ENCODE data around the gene FHOD3.

The FHOD3 gene

DNA sequence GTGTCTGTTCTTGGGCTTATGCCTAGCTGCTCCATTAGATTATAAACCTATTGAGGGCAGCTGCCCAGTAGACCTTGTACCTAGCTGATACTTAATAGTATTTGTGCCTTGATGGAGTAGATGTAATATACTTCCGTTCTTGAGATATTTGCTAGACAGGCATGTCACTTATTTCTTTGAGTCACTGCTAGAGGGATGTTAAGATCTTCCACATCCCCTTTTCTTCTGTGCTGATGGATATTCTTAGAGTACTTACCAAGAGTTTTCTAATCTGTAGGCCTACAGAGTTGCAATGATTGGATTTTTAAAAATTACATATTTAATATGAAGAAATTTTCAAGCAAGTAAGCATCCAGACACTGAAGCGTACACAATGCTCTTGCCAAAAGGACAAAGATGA is 304.6 kb downstream of the FHOD3 start:
- no peaks in the 10 kb centered on the region for H3K36me3 ChIP-seq (ENCODE audit: insufficient read depth, low read length)

DNA sequence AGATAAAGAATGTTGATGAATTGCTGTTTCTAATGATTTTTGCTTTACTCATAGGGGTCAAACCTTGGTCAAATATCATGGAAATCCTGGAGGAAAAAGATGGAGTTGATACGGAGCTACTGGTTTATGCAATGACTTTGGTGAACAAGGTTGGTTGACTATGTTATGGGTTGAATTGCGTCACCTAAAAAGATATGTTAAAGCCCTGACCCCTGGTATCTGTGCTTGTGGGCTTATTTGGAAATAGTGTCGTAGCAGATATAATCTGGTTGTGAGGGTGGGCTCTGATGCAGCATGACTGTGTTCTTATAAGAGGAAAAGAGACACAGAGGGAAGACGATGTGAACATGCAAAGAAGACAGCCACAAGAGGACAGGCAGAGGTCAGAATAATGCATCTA is 305.1 kb downstream of the FHOD3 start:
- Histone ChIP-seq H4K20me1 (ENCODE audit: insufficient read depth, low read length, poor library complexity, severe bottlenecking) (no peaks in the 10 kb centered on the region), H3K4me1 (ENCODE audit: insufficient read depth, low read length, poor library complexity, severe bottlenecking) (peaks cover 3% of the 10 kb centered on the region), H2AFZ (ENCODE audit: low read length) (no peak overlapping the region), H3K9ac (ENCODE audit: low read depth, low read length, poor library complexity, severe bottlenecking) (no peak overlapping the region), H3K9me3 (ENCODE audit: insufficient read depth, low read depth, low read length) (no peaks in the 10 kb centered on the region), H3K4me3 (ENCODE audit: low read length, poor library complexity, severe bottlenecking) (no peak overlapping the region), H3F3A (ENCODE audit: low read depth) (no peaks in the 10 kb centered on the region), H3K79me2 (ENCODE audit: insufficient read depth, low read length) (no peaks in the 10 kb centered on the region), H3K9me2 (replicated peaks; ENCODE audit: low read depth, low read length) (no peaks in the 10 kb centered on the region), H3K36me3 (ENCODE audit: insufficient read depth, low read length) (no peaks in the 10 kb centered on the region), H3K4me2 (ENCODE audit: low read depth, low read length, poor library complexity, severe bottlenecking) (no peak overlapping the region), H3K27me3 (ENCODE audit: insufficient read depth, low read length, poor library complexity, severe bottlenecking) (no peaks in the 10 kb centered on the region)
- no peak for TF ChIP-seq EZH2phosphoT487 (IDR thresholded peaks at IDR 0.05; ENCODE audit: borderline replicate concordance)
- TF ChIP-seq, protein P1, sequence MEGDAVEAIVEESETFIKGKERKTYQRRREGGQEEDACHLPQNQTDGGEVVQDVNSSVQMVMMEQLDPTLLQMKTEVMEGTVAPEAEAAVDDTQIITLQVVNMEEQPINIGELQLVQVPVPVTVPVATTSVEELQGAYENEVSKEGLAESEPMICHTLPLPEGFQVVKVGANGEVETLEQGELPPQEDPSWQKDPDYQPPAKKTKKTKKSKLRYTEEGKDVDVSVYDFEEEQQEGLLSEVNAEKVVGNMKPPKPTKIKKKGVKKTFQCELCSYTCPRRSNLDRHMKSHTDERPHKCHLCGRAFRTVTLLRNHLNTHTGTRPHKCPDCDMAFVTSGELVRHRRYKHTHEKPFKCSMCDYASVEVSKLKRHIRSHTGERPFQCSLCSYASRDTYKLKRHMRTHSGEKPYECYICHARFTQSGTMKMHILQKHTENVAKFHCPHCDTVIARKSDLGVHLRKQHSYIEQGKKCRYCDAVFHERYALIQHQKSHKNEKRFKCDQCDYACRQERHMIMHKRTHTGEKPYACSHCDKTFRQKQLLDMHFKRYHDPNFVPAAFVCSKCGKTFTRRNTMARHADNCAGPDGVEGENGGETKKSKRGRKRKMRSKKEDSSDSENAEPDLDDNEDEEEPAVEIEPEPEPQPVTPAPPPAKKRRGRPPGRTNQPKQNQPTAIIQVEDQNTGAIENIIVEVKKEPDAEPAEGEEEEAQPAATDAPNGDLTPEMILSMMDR (conservative IDR thresholded peaks at IDR 0.05; ENCODE audit: low read length), result no peak

More for the DNA sequence above, 304.6 kb downstream of the FHOD3 start:
- H2AFZ ChIP-seq (ENCODE audit: low read length), result no peak overlapping the region
- no peaks in the 10 kb centered on the region for H3F3A ChIP-seq (ENCODE audit: low read depth)
- H3K9me3 ChIP-seq (ENCODE audit: insufficient read depth, low read depth, low read length), result no peaks in the 10 kb centered on the region
- H3K27me3 ChIP-seq (ENCODE audit: insufficient read depth, low read length, poor library complexity, severe bottlenecking), result no peaks in the 10 kb centered on the region
- no peak overlapping the region for H3K4me3 ChIP-seq (ENCODE audit: low read length, poor library complexity, severe bottlenecking)
- H3K9ac ChIP-seq (ENCODE audit: low read depth, low read length, poor library complexity, severe bottlenecking), result no peak overlapping the region
- H3K4me2 ChIP-seq (ENCODE audit: low read depth, low read length, poor library complexity, severe bottlenecking), result no peak overlapping the region
- H4K20me1 ChIP-seq (ENCODE audit: insufficient read depth, low read length, poor library complexity, severe bottlenecking), result no peaks in the 10 kb centered on the region
- TF ChIP-seq EZH2phosphoT487 (IDR thresholded peaks at IDR 0.05; ENCODE audit: borderline replicate concordance), result no peak
- TF ChIP-seq, protein P1 (conservative IDR thresholded peaks at IDR 0.05; ENCODE audit: low read length), result no peak
- H3K79me2 ChIP-seq (ENCODE audit: insufficient read depth, low read length), result no peaks in the 10 kb centered on the region
- H3K4me1 ChIP-seq (ENCODE audit: insufficient read depth, low read length, poor library complexity, severe bottlenecking), result peaks cover 3% of the 10 kb centered on the region
- H3K9me2 ChIP-seq (replicated peaks; ENCODE audit: low read depth, low read length), result no peaks in the 10 kb centered on the region

DNA sequence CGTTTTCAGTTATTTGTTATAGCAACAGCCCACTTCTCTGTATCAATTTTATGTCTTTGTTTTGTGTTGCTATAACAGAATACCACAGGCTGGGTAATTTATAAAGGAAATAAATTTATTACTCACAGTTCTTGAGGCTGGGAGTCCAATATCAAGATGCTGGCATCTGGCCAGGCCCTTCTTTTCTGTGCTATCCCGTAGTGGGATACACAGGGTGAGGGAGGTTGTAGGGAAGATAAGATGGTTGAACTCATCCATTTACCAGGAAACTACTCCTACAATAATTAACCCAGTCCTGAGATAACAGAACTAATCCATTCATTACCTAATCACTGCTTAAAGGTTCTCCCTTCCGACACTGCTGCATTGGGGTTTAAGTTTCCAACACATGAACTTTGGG is 310.6 kb downstream of the FHOD3 start:
- H2AFZ ChIP-seq (ENCODE audit: low read length), result no peak overlapping the region
- no peaks in the 10 kb centered on the region for H3K36me3 ChIP-seq (ENCODE audit: insufficient read depth, low read length)
- no peak overlapping the region for H3K4me3 ChIP-seq (ENCODE audit: low read length, poor library complexity, severe bottlenecking)
- TF ChIP-seq EZH2phosphoT487 (IDR thresholded peaks at IDR 0.05; ENCODE audit: borderline replicate concordance), result no peak
- TF ChIP-seq, protein P1 (conservative IDR thresholded peaks at IDR 0.05; ENCODE audit: low read length), result no peak
- H3K9me3 ChIP-seq (ENCODE audit: insufficient read depth, low read depth, low read length), result no peaks in the 10 kb centered on the region
- H3F3A ChIP-seq (ENCODE audit: low read depth), result no peaks in the 10 kb centered on the region
- H3K4me2 ChIP-seq (ENCODE audit: low read depth, low read length, poor library complexity, severe bottlenecking), result no peak overlapping the region
- H3K79me2 ChIP-seq (ENCODE audit: insufficient read depth, low read length), result no peaks in the 10 kb centered on the region
- no peak overlapping the region for H3K9ac ChIP-seq (ENCODE audit: low read depth, low read length, poor library complexity, severe bottlenecking)
- H3K4me1 ChIP-seq (ENCODE audit: insufficient read depth, low read length, poor library complexity, severe bottlenecking), result no peaks in the 10 kb centered on the region
- no peaks in the 10 kb centered on the region for H3K27me3 ChIP-seq (ENCODE audit: insufficient read depth, low read length, poor library complexity, severe bottlenecking)
- no peaks in the 10 kb centered on the region for H4K20me1 ChIP-seq (ENCODE audit: insufficient read depth, low read length, poor library complexity, severe bottlenecking)
- no peaks in the 10 kb centered on the region for H3K9me2 ChIP-seq (replicated peaks; ENCODE audit: low read depth, low read length)
